Ishikawa (cell line): Measurements from ENCODE around the gene MFSD1.
A peak's percentile ranks its signal among the peaks of the same experiment; 100 is the strongest.

Experiments used
- CEBPB ChIP-seq: IDR thresholded peaks from 2 replicates; pipeline ENCODE4 v1.6.1; 2012
- CREB1 ChIP-seq: IDR thresholded peaks from 2 replicates; pipeline ENCODE4 v1.6.1; 2012; ENCODE audit warnings: low read depth
- EGR1 ChIP-seq: IDR thresholded peaks from 2 replicates; pipeline ENCODE4 v1.6.1; 2012
- EP300 ChIP-seq: IDR thresholded peaks from 2 replicates; pipeline ENCODE4 v1.6.1; 2012; ENCODE audit warnings: borderline replicate concordance
- FOXM1 ChIP-seq: IDR thresholded peaks from 2 replicates; pipeline ENCODE4 v1.6.1; 2012; ENCODE audit warnings: low read depth, borderline replicate concordance
- NFIC ChIP-seq: IDR thresholded peaks from 2 replicates; pipeline ENCODE4 v1.6.1; 2012
- RAD21 ChIP-seq: IDR thresholded peaks from 2 replicates; pipeline ENCODE4 v1.6.1; 2012; ENCODE audit warnings: low read depth
- REST ChIP-seq: IDR thresholded peaks from 2 replicates; pipeline ENCODE4 v1.6.1; 2012; ENCODE audit warnings: low read depth, mild to moderate bottlenecking
- TAF1 ChIP-seq: IDR thresholded peaks from 2 replicates; pipeline ENCODE4 v1.6.1; 2012; ENCODE audit warnings: low read depth, mild to moderate bottlenecking
- TCF12 ChIP-seq: IDR thresholded peaks from 2 replicates; pipeline ENCODE4 v1.6.1; 2012; ENCODE audit warnings: low read depth
- TEAD4 ChIP-seq: IDR thresholded peaks from 2 replicates; pipeline ENCODE4 v1.6.1; 2012
- USF1 ChIP-seq: IDR thresholded peaks from 2 replicates; pipeline ENCODE4 v1.6.1; 2012
- YY1 ChIP-seq: IDR thresholded peaks from 2 replicates; pipeline ENCODE4 v1.6.1; 2012; ENCODE audit warnings: low read depth
- ZBTB7A ChIP-seq: IDR thresholded peaks from 2 replicates; pipeline ENCODE4 v1.6.1; 2012; ENCODE audit warnings: low read depth
- TF ChIP-seq, protein P1 (sequence below): IDR thresholded peaks from 2 replicates; pipeline ENCODE4 v1.6.1; 2012

Gene MFSD1

GRCh38 chr3:158785972-158786371, 15.9 kb upstream of the MFSD1 start:
- TF ChIP-seq TCF12 (no peak), RAD21 (no peak), FOXM1 (no peak), YY1 (no peak), REST (no peak), NFIC (no peak)

DNA sequence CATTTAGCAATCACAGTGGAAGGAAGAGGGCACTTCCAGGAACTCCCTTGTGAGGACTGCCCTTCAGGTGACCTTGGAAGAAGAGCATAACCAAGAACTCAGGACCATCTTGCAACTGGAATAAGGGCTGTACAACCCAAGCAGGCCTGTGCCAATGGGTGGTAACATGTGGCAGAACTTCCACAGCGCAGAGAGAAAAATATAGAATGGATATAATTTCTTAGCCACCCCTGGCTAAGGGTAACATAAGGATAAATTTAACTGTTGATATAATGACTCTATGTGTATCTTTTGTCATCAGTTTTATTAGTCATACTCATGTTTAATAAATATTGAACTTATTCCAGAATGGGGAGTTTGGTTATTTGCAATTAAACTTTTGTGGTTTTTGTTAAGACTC, 13.4 kb upstream of the MFSD1 start:
- TF ChIP-seq RAD21 (no peak), FOXM1 (no peak), NFIC (no peak), TEAD4 (no peak), USF1 (no peak), TCF12 (no peak)
- TF ChIP-seq, protein P1, sequence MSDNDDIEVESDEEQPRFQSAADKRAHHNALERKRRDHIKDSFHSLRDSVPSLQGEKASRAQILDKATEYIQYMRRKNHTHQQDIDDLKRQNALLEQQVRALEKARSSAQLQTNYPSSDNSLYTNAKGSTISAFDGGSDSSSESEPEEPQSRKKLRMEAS: no peak

- TF ChIP-seq RAD21: peak; percentile 6; the same call in 1 of the 2 replicates
- TF ChIP-seq, protein P1: no peak
Observed at GRCh38 chr3:158789592-158789991, 12.3 kb upstream of the MFSD1 start.

- TF ChIP-seq USF1 (peak; percentile 69), ZBTB7A (no peak), RAD21 (peak; percentile 84), EGR1 (no peak), CREB1 (0 out of 2 replicates have a peak, but pooled peaks have one; percentile 18)
- TF ChIP-seq, protein P1: peak; percentile 62
Observed at GRCh38 chr3:158790901-158791589, 10.8 kb upstream of the MFSD1 start.

GRCh38 chr3:158792709-158793108, 9.1 kb upstream of the MFSD1 start:
- no peak for TF ChIP-seq EP300
- no peak for TF ChIP-seq NFIC

- TF ChIP-seq TEAD4: no peak
- TF ChIP-seq CREB1: no peak
- no peak for TF ChIP-seq EP300
- no peak for TF ChIP-seq TAF1
- no peak for TF ChIP-seq NFIC
- TF ChIP-seq ZBTB7A: no peak
- TF ChIP-seq TCF12: no peak
- no peak for TF ChIP-seq FOXM1
Observed at GRCh38 chr3:158794206-158794605, 7.6 kb upstream of the MFSD1 start.

DNA sequence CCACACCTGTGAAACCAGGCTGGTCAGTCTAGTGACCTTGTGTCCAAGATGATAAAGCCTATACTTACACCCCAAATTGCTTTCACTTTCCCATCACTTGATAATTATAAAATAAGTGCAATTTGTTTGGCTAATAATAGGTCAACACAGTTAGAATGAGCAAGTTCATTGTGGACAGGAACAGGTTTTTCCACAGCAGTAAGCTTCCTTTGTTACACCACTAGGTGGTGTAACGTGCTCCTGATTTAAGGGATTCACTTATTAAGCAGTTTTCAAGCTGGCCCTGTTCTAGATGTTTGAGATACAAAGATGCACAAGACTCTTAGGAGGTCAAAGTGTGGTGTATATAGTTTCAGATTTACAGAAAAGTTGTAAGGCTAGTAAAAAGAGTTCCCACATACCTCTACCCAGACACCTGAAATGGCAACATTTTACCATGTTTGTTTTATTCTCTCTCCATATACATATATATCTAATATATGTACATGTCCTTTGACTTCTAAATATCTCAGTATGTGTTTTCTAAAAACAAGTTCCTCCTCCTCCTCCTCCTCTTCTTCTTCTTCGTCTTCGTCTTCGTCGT, 6.8 kb upstream of the MFSD1 start:
- TF ChIP-seq EGR1 (no peak), EP300 (no peak), NFIC (no peak), RAD21 (peak; percentile 24; the same call in 1 of the 2 replicates), USF1 (no peak)
- TF ChIP-seq, protein P1: no peak

GRCh38 chr3:158801201-158801600, 653 bp upstream of the MFSD1 start:
- TF ChIP-seq FOXM1: no peak
- TF ChIP-seq TCF12: no peak
- no peak for TF ChIP-seq TEAD4
- TF ChIP-seq, protein P1: no peak
- no peak for TF ChIP-seq CREB1
- TF ChIP-seq EP300: no peak
- TF ChIP-seq ZBTB7A: no peak
- no peak for TF ChIP-seq RAD21
- TF ChIP-seq NFIC: no peak
- TF ChIP-seq CEBPB: no peak
- TF ChIP-seq TAF1: no peak
- TF ChIP-seq REST: no peak
- no peak for TF ChIP-seq USF1
- no peak for TF ChIP-seq YY1
- TF ChIP-seq EGR1: no peak
